Osteoblast (primary cell): ENCODE results near the gene SMG7. TPM values are rescaled to one million over a fixed set of nuclear protein-coding genes. Genes with fewer than 3 reads are reported as not detected.

Experiments used
- DNase-seq: peaks from one replicate; pipeline ENCODE4 v3.0.0; 2011; ENCODE audit warnings: low spot score, mixed read lengths; ENCODE audit not compliant: insufficient read length; ENCODE audit errors: missing footprints
- H2AFZ ChIP-seq: 2 replicates; pipeline ENCODE4 v1.6.0; 2011; ENCODE audit warnings: mild to moderate bottlenecking, low read length
- H3K27ac ChIP-seq: 2 replicates; pipeline ENCODE4 v1.5.1; 2011; ENCODE audit warnings: mild to moderate bottlenecking, low read depth, low read length, moderate library complexity
- H3K27me3 ChIP-seq: 2 replicates; pipeline ENCODE4 v1.6.0; 2012; ENCODE audit warnings: mild to moderate bottlenecking, control low read depth, inconsistent platforms, low read length, moderate library complexity; ENCODE audit not compliant: insufficient read depth
- H3K36me3 ChIP-seq: 2 replicates; pipeline ENCODE4 v1.5.1; 2011; ENCODE audit warnings: mild to moderate bottlenecking, low read length, control low read depth, moderate library complexity; ENCODE audit not compliant: insufficient read depth
- H3K4me1 ChIP-seq: 2 replicates; pipeline ENCODE4 v1.5.1; 2011; ENCODE audit warnings: mild to moderate bottlenecking, low read length, control low read depth, moderate library complexity; ENCODE audit not compliant: insufficient read depth
- H3K4me2 ChIP-seq: 2 replicates; pipeline ENCODE4 v1.6.0; 2011; ENCODE audit warnings: mild to moderate bottlenecking, low read length; ENCODE audit not compliant: insufficient read depth
- H3K4me3 ChIP-seq: fragments of 200-600 bp; sonication (generic); 3 replicates; pipeline ENCODE4 v1.5.1; 2012; ENCODE audit warnings: mild to moderate bottlenecking, low read length, inconsistent platforms; ENCODE audit not compliant: insufficient read depth
- H3K79me2 ChIP-seq: 2 replicates; pipeline ENCODE4 v1.6.0; 2012; ENCODE audit warnings: mild to moderate bottlenecking, low read length, control low read depth, inconsistent platforms; ENCODE audit not compliant: insufficient read depth
- H3K9me3 ChIP-seq: 2 replicates; pipeline ENCODE4 v1.5.1; 2011; ENCODE audit warnings: low read depth, low read length, control low read depth
- H4K20me1 ChIP-seq: 2 replicates; pipeline ENCODE4 v1.6.0; 2012; ENCODE audit warnings: mild to moderate bottlenecking, low read length, control low read depth; ENCODE audit not compliant: insufficient read depth
- total RNA-seq: library from RNA; depleted of rRNA; stranded (reverse); fragments of >200 nt; gene quantifications from 2 replicates; pipeline ENCODE4 v1.2.3, GENCODE V29; 2012
- TF ChIP-seq, protein P1 (sequence below): IDR thresholded peaks from 2 replicates; pipeline ENCODE4 v1.5.1; 2011; ENCODE audit warnings: mild to moderate bottlenecking, low read depth, low read length, moderate library complexity; ENCODE audit errors: extremely low read depth

SMG7 gene
- total RNA-seq, 1 donor: 25.0 TPM

DNA sequence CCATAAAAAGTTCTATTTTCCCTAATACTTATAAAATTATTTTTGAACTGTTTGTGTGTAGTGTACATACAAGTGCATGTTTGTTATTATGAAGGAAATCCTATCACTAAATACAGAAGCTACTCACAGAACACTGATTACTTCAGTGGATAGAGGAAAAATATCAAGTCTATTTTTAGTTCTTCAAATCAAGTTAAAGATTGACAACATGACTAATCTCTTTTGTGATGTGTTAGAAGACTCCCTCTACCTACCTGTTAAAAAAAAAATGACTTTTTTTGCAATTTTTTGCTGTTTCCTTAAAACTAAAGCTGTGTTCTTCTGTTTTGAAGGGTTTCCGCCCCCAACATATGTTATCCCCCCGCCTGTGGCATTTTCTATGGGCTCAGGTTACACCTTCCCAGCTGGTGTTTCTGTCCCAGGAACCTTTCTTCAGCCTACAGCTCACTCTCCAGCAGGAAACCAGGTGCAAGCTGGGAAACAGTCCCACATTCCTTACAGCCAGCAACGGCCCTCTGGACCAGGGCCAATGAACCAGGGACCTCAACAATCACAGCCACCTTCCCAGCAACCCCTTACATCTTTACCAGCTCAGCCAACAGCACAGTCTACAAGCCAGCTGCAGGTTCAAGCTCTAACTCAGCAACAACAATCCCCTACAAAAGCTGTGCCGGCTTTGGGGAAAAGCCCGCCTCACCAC is 72.4 kb downstream of the SMG7 start:
- no peaks in the 10 kb centered on the region for H3K9me3 ChIP-seq
- no peaks in the 10 kb centered on the region for H3K79me2 ChIP-seq
- no peak for DNase-seq
- H3K4me2 ChIP-seq: no peak overlapping the region
- H3K36me3 ChIP-seq: peaks cover 72% of the 10 kb centered on the region
- TF ChIP-seq, protein P1, sequence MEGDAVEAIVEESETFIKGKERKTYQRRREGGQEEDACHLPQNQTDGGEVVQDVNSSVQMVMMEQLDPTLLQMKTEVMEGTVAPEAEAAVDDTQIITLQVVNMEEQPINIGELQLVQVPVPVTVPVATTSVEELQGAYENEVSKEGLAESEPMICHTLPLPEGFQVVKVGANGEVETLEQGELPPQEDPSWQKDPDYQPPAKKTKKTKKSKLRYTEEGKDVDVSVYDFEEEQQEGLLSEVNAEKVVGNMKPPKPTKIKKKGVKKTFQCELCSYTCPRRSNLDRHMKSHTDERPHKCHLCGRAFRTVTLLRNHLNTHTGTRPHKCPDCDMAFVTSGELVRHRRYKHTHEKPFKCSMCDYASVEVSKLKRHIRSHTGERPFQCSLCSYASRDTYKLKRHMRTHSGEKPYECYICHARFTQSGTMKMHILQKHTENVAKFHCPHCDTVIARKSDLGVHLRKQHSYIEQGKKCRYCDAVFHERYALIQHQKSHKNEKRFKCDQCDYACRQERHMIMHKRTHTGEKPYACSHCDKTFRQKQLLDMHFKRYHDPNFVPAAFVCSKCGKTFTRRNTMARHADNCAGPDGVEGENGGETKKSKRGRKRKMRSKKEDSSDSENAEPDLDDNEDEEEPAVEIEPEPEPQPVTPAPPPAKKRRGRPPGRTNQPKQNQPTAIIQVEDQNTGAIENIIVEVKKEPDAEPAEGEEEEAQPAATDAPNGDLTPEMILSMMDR: no peak
- no peaks in the 10 kb centered on the region for H4K20me1 ChIP-seq
- H3K27me3 ChIP-seq: no peaks in the 10 kb centered on the region
- H2AFZ ChIP-seq: no peak overlapping the region
- H3K27ac ChIP-seq: no peak overlapping the region
- no peak overlapping the region for H3K4me3 ChIP-seq
- no peaks in the 10 kb centered on the region for H3K4me1 ChIP-seq

DNA sequence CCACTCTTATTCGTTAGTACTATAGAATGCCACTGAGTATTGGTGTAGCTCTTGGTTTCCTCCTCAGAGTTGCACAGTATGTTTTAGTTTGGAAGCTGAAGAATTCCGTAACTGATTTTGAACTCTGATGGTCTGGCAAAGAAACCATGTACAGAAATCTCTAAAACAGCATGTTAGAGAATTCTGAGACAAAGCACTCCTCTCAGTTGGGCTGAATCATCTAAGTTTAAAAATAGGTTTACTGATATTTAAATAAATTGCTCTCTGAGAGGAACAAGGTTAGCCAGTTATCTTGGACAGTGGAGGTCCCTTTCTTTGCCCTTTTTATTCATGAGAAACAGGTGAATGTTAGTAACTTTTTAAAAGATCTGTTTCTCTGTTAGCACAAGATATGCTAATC is 74.1 kb downstream of the SMG7 start:
- Histone ChIP-seq H3K4me1 (no peaks in the 10 kb centered on the region), H3K4me3 (no peak overlapping the region), H4K20me1 (no peaks in the 10 kb centered on the region), H2AFZ (no peak overlapping the region), H3K27ac (no peak overlapping the region), H3K4me2 (no peak overlapping the region), H3K79me2 (no peaks in the 10 kb centered on the region), H3K9me3 (no peaks in the 10 kb centered on the region), H3K27me3 (no peaks in the 10 kb centered on the region), H3K36me3 (peaks cover 76% of the 10 kb centered on the region)
- TF ChIP-seq, protein P1: no peak
- DNase-seq: no peak

DNA sequence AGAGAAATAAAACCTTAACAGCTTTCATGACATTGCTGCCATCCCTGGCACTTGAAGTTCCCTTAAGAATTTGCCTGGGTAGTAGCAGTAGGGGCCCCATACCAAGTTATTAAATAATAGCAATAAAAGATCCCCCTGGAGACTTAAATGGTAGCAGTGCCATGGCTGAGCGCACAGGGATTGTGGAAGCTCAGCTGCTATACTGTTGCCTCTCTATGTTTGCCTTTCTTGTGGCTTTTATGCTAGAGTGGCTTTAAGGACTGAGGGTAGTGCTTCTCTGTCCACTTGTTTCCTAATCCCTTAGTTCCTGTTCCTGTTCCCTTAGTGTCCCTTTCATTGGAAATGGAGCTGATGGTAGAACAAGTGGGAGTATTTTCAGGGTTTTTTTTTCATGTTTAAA is 75.8 kb downstream of the SMG7 start:
- Histone ChIP-seq H3K4me3 (no peak overlapping the region), H3K36me3 (peaks cover 84% of the 10 kb centered on the region), H4K20me1 (no peaks in the 10 kb centered on the region), H3K79me2 (no peaks in the 10 kb centered on the region), H3K4me1 (no peaks in the 10 kb centered on the region), H3K4me2 (no peak overlapping the region), H3K9me3 (no peaks in the 10 kb centered on the region), H2AFZ (no peak overlapping the region), H3K27me3 (no peaks in the 10 kb centered on the region), H3K27ac (no peak overlapping the region)
- DNase-seq: no peak
- TF ChIP-seq, protein P1: no peak

DNA sequence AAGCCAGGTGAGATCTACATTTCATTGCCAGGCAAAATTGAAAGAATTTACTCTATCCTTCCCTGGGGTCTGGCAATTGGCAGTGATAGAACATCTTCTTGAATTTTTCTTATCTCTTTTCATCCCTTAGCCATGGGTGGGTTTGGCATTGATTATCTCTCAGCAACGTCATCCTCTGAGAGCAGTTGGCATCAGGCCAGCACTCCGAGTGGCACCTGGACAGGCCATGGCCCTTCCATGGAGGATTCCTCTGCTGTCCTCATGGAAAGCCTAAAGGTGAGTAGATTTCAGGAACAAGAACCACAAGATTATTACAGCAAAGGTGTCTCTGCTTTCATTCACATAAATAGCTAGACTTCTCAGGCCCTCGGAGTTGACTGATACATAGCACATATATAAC is 78.6 kb downstream of the SMG7 start:
- Histone ChIP-seq H2AFZ (no peak overlapping the region), H3K4me1 (no peaks in the 10 kb centered on the region), H3K9me3 (no peaks in the 10 kb centered on the region), H3K79me2 (no peaks in the 10 kb centered on the region), H3K36me3 (peaks cover 67% of the 10 kb centered on the region), H3K4me3 (no peak overlapping the region), H3K4me2 (no peak overlapping the region), H3K27me3 (no peaks in the 10 kb centered on the region), H4K20me1 (no peaks in the 10 kb centered on the region), H3K27ac (no peak overlapping the region)
- DNase-seq: no peak
- TF ChIP-seq, protein P1: no peak
